Measurements from ENCODE around the gene GRIN1.

The GRIN1 gene

GRCh38 chr9:137166380-137167229, 27.7 kb downstream of the GRIN1 start:
- DNase-seq = no peak

GRCh38 chr9:137167277-137167746, 28.4 kb downstream of the GRIN1 start:
- DNase-seq = no peak

- no peak for DNase-seq
These were observed 29.0 kb downstream of the GRIN1 start for GRCh38 chr9:137167747-137168572.

GRCh38 chr9:137168573-137168903, 29.6 kb downstream of the GRIN1 start:
- DNase-seq = no peak

GRCh38 chr9:137168904-137169856, 30.2 kb downstream of the GRIN1 start:
- DNase-seq = peak; percentile 72

- no peak for DNase-seq
These were observed 31.0 kb downstream of the GRIN1 start, which contains the start of gene LRRC26 for GRCh38 chr9:137169896-137170358. Gene LRRC26 (minus strand): TSS chr9:137170051. CDS start chr9:137169943, 108 bp downstream.

- DNase-seq = no peak
These were observed 31.7 kb downstream of the GRIN1 start for GRCh38 chr9:137170486-137171148.

GRCh38 chr9:137171149-137171900, 32.4 kb downstream of the GRIN1 start:
- DNase-seq = no peak

- DNase-seq = peak; percentile 28
These were observed 34.2 kb downstream of the GRIN1 start for GRCh38 chr9:137172901-137173795.

GRCh38 chr9:137173796-137174664, 35.1 kb downstream of the GRIN1 start:
- DNase-seq = no peak

- no peak for DNase-seq
These were observed 35.9 kb downstream of the GRIN1 start for GRCh38 chr9:137174722-137175293.

- no peak for DNase-seq
These were observed 36.5 kb downstream of the GRIN1 start for GRCh38 chr9:137175345-137175961.

GRCh38 chr9:137176302-137177182, 37.6 kb downstream of the GRIN1 start:
- no peak for DNase-seq

- DNase-seq = no peak
These were observed 39.4 kb downstream of the GRIN1 start for GRCh38 chr9:137178201-137178938.

GRCh38 chr9:137178939-137179630, 40.1 kb downstream of the GRIN1 start:
- no peak for DNase-seq

- no peak for DNase-seq
These were observed 40.8 kb downstream of the GRIN1 start for GRCh38 chr9:137179761-137180160.
